GM21447 (cell line): Measurements from ENCODE around the gene RAD51B.

Experiments used
- ATAC-seq: cut with Tn5 transposase; IDR thresholded peaks from one replicate; pipeline ENCODE4 v1.9.1; 2021; ENCODE audit not compliant: unreplicated experiment

RAD51B gene

DNA sequence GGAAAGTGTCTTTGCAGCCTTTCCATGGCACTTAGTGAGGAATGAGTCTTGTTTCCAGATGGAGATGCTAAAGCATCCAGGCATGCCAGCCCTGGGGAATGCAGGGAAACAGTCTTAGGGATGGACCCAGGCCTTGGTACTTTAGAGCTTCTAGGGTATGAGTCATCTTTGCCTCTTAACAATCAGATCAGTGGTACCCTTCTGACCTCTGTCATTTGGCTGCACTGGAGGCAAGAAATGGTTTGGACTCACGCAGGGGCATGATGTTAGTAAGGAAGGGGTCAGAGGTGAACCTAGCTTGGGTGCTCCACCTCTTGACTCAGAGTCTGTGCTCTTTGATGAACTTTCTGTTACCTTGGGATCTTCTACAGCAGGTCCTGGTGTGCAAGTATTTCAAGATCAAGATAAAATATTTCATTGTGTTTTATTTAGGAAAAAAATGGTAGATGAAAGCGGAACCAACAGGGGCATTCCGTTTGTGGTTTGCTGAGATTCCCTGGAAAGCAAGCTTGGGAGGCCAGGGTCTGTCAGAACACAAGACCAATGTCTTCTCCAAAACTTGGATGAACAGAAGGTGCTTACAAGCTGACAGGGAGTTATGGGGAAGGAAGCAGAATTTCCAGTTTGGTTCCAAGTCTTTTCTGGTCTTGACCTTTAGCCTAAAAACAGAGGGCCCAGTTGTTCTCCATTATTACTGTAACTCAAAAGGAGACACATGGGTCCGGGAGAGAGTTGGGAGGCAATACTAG lies 757.1 kb downstream of the RAD51B start:
- ATAC-seq = no peak

DNA sequence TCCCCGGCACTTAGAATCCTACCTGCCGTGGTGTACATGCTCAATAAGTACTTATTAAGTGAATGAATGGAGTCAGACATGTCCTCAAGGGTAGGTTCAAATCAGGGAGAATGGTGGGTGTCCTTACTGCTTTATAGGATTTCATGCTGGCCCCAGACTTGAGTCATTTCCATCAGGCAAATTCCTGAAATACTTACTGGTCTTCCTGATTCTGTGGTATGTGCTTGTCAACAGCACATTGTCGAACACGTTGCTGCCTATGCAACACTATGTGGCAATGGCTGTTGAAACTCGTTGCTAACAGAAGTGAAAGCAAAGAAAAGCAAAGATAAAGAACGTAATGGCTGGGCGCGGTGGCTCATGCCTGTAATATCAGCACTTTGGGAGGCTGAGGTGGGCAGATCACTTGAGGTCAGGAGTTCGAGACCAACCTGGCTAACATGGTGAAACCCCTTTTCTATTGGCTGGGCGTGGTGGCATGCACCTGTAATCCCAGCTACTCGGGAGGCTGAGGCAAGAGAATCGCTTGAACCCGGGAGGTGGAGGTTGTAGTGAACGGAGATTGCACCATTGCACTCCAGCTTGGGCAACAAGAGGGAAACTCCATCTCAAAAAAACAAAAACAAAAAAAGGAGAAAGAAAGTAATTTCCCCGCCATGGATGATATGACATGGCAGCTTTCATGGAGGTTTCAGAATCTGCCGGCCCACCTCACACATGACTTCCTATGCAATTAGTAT lies 758.4 kb downstream of the RAD51B start:
- no peak for ATAC-seq

DNA sequence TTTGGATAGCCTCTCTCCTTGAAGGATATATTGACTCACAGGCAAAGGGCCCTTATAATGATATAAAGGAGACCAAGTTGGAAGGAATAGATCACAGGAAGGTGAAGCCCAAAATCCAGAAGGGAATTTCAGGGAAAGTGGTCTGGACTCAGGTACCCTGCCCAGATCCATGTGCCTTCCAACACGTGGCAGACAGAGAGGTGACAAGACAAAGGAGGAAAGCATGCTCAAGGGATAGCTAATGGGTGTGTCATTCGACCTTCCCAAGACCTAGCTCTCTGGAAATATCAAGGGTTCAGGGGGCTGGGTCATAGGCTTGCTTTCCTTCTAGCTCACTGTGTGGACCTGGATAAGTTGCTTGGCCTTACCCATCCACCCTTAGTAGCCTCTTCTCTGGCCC lies 759.0 kb downstream of the RAD51B start:
- ATAC-seq = no peak

DNA sequence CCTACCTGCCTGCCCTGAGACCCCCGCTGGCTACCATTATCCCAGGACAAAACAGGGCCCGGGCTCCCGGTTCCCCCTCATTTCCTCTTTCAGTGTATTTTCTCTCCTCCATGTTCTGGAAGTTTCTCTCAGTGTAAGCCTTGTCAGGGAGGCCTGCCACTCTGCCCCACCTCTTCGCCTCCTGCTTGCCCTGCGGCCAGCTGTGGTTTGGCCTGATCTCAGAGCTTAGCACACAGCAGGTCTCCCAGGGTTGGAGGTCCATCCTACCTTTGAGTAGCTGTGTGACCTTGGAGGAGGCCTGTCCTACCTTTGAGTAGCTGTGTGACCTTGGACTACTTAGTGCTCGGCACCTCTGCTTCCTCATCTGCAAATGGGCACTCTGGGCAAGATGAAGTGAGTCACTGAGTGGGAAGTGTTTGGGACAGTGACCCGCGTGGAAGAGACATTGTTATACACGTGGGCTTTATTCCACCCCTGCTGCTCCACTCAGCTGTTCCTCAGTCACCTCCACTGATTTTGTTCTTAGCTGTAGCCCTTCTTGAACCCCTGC lies 760.6 kb downstream of the RAD51B start:
- no peak for ATAC-seq

DNA sequence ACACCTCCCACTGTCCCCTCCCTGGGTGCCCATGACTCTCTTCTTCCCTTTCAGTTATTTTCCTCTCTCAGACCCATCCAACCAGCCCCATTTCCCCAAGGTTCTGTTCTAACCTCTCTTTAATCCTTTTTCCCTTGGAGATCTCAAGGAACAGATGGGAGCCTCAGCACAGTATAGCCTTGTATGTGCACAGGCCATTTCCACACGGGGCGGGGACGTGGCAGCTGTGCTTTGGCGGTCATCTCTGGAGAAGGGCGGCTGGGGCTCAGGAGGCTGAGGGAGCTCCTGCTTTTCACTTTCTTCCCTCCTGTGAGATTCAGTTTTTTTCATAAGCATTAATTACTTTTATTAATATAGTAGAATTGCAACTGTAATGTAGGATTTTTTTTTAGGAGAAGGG lies 761.1 kb downstream of the RAD51B start:
- no peak for ATAC-seq

DNA sequence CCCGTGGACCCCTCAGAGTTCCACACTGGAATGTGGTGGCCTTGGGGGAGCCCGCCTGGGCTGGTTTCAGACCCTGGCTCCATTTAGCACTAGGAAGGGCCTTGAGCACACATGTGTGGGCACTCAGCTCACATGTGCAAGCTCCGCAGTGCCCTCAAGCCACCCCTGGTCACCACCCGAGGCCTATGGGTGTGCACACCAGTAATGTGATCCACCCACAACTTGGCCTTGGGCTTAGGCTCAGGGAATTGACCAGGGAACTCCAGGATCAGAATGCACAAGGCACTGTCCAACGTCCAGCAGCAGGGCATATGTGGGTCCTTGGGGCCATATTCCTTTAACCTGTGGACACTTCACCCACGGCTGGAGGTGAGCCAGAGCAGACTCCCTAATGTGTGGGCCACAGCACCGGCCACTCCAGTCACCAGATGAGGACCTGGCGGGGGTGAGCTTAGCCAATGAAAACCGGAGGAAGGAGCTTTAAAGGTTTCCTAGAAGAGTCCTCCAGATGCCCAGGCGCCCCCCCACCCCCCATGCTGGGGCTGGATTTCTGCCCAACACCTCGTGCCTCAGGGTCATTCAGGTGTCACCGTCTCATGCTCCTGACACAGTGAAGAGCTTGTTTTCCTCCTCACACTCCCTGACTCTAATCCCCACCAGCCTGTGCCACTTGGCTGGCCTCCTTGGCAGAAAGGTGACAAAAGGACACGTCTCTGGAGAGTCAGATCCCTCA lies 764.1 kb downstream of the RAD51B start:
- ATAC-seq = no peak

DNA sequence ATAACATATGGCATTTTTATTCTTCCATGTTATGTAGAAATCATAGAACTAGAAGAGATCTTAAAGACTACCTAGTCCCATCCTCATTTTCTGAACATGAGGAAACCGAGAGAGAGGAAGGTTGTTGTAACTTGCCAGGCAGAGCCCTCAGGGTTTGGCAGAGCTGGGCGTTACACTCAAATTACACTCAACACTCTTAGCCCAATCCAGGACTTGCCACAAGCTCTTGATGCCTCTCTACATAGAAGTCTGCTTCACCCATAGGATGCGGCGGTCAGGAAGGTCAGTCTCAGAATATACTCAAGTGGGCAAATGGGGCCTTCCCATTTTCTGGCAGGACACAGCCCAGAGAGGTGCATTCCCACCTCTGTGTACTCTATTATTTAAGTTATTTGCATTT lies 765.2 kb downstream of the RAD51B start:
- no peak for ATAC-seq

DNA sequence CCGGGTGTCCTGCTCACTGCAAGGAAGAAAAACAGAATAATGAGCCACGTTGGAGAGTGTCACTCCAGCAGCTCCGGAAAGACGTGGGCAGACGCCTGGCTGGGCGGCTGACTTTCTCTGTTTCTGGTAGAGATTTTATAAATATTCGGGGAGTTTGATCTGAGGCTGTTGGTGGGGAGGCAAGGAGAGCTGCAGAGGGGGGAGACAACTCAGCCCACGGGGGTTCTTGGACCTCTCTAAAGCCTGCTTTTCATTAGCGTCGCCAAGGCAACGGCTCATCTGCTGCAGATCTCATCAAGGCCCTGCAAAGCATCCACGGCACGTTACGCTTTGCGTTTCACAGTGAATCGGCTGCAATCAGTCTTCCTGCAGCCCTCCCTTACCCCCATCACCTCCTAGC lies 766.1 kb downstream of the RAD51B start:
- no peak for ATAC-seq

DNA sequence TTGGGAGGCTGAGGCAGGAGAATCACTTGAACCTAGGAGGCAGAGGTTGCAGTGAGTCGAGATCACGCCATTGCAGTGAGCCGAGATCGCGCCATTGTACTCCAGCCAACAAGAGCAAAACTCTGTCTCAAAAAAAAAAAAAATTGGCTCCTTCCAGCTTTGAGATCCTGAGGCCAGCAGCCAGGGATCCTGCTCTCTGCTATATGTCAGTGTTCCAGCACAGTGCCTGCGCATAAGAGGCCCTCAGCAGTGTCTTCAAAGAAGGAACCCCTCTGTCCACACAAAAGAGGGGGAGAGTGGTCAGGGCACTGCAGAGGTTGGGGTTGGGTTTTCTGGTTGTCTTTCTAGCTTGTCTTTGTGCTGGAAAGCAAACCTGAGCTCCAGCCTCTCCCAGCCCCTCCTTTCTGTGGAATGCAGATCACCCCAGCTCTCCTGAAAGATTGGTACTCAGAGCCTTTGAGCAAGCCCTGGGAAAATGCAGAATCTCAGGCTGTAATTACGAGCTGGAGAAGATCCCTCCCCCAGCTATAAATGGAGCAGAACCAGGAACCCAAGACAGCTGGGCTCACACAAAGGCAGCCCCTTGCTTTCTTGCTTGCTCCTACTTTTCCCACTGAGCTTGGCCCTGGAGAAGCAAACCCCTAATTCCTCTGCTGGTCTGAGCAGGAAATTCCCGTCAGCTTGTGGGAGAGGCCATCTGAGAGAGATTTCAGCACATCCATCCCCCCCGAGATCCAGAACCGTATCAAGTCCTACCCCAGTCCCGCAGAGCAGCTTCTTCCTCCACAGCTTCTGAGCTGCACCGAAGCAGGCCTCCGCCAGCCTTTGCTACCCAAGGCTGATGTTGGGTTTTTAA lies 767.5 kb downstream of the RAD51B start:
- no peak for ATAC-seq

DNA sequence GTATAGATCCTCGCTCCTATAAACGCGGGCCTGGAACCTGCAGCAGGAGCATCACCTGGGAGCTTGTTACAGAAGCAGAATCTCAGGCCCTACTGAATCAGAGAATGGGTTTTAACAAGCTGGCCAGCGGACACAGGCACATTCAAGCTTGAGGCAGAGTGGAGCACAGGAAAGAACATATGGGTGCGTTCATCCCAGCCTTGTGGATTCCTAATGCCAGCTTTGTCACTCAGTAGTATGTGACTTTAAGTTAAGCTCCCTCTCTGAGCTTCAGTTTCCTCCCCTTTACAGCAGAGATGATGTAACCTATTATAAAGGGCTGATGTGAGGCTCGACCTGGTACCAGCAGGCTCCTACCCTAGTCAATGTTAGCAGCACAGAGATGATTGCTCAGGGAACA lies 768.4 kb downstream of the RAD51B start:
- no peak for ATAC-seq

DNA sequence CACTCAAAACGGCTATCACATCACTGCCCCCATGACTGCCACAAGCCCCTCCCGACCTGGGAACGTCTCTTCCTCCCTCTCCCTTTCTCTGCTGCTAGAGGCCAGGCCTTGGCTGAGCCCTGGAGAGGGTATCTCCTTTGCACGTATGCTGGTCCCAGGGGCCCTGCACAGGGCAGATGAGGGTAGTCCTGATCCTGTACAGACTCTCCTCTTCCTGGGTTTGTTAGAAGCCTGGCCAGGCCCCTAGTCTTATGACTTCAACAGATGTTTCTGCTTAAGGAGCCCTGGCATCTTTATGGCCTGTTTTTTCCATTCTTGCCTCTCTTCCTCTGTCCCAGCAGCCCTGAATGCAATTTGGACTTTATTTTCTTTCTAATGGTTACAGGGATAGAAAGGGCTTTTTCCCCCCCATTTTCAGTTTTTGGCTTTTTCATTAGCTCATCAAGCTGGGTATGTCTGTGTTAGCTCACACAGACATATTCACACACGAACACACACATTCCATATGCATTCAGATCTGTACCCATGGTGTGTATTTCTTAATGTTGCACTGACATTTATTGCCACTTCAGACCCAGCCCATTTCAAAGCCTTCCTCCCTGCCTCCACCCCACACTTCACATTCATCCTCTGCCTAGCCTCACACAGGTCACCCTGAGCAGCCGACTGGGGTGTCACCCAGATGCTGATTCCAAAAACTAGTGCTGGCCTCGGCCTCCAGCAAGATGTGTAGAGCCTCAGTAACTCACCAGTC lies 770.0 kb downstream of the RAD51B start:
- ATAC-seq = no peak

DNA sequence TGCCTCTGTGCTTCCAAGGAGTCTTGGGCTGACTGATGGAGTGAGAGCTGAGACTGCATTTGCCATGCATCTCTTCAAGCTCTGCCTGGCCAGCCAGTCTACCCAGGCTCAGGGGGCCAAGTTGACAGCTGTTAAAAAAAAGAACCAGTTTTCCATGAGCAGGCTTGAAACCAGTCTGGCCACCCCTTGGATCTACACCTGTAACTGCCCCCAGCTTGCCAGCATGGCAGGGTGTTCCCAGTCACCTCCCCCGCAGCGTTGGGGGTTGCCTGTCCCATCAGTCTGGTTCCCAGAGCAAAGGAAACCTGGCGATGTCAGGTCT lies 770.6 kb downstream of the RAD51B start:
- ATAC-seq = no peak

DNA sequence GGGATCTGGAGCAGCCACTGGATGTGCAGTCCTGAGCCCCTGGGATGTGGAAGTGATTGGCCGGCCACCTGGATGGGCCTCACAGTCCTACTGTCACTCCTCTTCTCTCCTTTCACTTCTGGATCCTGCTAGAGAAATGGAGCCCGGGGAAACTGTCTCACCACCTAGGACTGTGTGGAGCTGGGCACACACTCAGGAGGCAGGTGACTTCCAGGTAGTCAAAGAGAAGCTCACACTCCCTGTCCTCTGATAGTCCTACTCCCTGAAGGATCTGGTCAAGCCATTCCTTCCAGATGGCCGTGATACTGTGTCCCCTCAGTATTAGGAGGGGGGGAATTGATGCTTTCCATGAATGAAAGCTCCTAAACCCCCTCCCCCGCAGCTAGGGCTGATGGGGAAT lies 772.2 kb downstream of the RAD51B start:
- no peak for ATAC-seq

DNA sequence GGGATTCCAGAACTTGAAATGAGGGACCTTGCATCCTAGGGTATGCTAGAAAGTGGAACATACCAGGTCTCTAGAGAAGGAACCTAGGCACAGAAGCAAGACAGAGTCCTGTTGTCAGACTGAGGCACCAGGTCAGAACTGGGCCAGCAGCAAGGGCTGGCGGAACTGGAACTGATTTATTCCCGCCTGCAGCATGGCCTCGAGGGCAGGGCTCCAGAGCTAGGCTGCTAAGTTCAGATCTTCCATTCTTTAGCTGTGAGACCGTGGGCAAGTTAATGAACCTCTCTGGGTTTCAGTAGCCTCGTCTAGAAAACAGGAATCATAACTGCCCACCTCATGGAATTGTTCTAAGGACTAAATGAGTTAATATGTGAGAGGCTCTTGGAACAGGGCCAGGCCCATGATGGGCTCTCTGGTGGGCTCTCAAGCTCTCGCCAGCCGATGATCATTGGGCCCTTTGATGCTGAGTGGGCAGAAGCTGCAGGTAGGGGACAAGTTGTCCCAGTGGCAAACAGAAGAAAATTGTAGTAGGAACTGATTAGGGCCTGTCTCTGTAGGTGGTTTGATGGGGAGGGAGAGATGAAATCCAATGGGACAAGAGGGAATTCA lies 773.5 kb downstream of the RAD51B start:
- no peak for ATAC-seq

DNA sequence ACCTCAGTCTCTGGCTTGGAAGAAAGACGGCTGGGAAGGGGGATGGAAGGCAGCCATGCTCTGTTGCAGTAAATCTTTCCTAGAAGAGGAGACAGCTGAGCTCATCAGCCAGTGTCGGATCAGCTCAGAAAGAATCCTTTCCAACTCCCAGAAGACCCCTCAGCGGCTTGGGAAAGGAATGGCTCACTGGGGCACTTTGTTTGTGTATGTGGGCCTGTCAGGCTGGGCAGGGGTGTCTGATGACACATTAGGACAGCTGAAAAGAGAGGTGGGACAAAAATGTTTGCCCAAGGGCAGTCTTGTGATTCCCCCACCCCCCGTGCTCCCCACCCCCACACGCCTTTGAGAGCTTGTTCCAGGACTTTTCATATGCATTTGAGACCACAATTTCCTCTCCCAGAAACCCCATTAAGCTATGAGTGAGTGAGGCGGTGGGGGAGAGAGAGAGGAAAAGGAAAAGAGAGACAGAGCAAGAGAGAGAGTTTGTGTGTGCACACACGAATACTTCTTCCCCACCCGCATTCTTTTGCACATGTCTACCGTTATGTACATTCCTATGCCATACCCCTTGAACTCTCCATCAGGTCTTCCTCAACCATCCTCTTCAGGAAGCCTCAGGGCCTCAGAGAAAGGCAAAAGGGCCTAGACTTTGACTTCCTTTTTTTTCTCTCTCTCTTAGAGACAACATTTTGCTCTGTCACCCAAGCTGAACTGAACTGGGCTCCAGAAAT lies 774.4 kb downstream of the RAD51B start:
- ATAC-seq = no peak

DNA sequence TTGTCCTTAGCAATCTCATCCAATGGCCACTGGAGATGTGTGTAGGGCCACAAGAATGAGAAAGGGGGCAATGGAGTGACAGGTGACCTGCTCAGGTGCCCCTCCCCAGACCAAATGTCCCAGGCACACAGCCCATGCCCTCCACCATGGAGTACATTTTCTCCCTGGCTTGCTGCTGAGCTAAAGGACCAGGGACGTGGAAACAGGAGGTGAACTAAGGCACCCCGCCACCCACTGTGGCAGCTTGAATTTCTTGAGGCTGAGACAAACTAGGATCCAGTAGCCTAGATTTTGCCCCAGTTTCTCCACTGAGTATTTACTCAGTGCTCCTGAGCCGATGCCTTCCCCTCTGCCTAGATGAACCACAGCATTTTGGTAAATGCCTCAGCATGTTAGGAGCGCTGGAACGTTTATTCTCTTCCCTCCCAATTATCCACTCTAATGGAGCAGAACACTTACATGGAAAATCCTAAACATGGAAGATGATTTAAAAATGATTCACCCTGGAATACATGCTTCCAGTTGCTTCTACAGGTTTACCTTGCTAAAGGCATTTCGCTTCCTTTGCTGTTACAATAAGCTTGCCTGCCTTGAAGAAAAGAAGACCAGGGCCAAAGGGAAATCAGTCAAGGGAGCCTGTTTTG lies 775.3 kb downstream of the RAD51B start:
- no peak for ATAC-seq

DNA sequence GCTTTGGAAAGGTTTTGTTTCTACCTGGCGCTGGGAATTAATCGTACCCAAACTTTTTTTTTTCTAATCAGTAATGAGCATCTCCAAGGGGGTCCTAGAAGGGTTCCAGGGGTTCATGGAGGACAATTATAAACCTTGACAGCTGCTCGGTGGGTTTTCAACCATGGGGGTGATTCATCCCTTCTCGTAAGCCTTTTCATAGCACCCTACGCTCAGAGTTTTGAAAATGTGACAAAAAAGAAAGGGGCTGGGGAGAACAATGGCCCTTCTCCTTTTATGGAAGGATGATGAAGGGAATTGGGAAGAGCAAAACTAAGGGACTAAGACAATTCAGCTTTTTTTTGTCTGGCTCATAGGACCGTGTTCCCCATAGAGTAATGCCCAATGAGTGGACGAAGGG lies 776.6 kb downstream of the RAD51B start:
- no peak for ATAC-seq

DNA sequence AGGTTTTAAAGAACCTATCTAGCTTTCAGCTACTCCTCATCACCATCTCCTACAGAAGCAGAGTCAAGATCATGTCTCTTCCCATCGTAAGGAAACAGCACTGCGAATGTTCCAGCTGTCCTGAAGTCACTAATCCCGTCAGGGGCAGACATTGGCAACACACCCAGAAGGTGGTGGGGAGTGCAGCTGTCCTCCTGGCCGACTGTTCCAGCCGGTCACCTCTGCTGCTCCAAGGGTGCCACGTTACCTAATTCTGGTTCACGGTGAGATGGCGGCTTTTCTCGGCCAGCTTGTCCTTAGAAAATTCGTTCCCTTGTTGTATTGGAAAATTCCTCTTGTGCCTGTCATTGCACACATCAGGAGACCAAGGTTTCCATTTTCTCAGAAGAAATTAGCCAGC lies 777.1 kb downstream of the RAD51B start:
- no peak for ATAC-seq

DNA sequence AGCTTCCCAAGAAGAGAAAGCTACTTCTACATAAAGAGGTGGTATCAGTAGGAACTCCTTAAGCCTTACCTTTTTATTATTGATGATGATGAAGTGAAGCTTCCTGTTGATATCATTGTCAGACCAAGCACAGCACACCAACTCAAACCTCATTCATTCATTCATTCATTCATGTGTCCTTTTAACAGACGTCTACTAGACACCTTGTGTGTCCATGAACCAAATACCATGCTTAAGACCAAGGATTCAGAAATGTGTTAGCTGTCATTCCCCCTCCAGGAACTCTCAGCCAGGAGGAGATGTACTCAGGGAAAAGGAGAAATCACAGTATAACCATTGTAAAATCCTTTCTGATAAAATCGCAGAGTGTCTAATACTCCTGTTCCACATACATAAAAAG lies 778.5 kb downstream of the RAD51B start:
- ATAC-seq = no peak
